Kasumi-1 (cell line): ENCODE results near the gene POMT2.

Source experiments
- DNase-seq, 2 experiments: peaks; one replicate each; lab custom pipeline; 2025; lab: John Stamatoyannopoulos, UW

The POMT2 gene

DNA sequence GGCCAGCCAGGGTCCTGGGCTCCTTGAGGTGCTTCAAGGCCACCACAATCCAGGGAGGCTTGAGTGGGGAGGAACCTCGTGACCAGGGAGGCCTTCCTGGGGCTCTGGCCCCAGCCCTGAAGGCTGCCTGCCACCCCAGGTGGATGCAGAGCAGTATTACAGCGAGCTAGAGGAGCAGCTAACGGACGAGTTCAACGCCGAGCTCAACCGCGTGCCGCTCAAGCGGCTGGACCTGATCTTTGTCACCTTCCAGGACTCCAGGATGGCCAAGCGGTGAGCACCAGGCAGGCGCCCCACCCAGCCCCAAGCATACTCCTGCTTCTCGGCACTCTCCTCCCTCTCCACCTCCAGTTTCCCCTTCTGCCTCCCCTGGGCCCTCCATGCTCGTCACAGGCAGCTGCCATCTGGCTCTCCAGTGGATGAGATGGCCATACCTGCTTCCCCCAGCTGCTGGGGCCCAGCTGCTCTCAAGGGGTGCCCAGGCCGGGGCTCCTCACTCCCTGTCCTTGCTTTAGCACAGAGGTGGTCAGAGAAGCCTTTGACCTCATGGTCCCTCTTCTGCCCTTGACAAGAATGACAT lies 80.3 kb downstream of the POMT2 start:
- DNase-seq = no peak

DNA sequence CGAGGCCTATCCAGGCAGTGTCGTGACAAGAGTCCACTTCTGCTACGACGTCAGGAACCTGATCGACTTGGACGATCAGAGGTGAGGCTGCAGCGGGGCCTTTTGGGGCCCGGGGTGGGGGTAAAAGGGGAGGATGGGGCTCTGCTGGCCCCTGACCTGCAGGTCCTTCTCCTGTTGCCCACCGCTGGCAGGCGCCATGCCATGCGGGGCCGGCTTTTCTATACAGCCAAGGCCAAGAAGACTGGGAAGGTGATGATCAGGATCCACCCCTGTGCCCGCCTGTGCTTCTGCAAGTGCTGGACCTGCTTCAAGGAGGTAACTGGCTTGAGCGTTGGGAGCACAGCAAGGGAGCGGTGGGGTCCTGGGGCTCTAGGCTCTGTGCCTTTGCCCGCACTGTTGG lies 81.3 kb downstream of the POMT2 start:
- DNase-seq = no peak

DNA sequence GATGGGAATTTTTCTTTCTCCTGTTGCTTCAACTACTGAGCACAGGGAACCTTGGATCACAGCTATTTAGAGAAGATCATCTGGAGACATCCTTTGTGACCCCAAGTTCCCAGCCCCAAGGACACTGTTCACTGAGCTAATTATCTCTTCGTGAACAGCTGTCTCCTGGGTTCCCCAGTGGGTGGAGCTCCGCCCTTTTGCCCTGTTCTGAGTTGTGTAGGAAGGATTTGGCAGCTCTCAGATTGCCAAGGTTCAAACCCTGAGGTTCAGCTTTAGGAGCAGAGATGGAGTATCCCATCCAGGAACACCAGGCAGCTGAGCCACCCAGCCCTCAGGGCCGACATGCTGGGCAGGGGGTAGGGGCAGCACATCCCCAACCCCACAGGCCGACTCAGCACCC lies 81.7 kb downstream of the POMT2 start:
- no peak for DNase-seq

DNA sequence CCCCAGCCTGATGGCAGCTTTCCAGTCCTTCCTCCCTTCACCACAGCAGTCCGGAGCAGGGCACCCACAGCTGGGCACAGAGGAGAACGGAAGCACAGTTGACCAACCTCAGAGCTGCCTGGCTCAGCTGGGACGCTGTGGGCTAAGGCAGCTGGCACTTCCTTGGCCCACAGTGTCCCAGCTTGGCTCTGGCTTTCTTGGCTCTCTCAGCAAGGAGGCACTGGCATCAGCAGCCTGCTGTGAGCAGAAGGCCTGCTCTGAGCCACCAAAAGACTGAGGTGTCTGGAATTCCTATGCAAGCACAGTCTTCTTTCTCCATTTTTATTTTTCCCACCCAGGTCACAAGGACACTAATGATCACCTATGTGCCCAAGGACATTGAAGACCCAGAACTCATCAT lies 82.3 kb downstream of the POMT2 start:
- DNase-seq = no peak

DNA sequence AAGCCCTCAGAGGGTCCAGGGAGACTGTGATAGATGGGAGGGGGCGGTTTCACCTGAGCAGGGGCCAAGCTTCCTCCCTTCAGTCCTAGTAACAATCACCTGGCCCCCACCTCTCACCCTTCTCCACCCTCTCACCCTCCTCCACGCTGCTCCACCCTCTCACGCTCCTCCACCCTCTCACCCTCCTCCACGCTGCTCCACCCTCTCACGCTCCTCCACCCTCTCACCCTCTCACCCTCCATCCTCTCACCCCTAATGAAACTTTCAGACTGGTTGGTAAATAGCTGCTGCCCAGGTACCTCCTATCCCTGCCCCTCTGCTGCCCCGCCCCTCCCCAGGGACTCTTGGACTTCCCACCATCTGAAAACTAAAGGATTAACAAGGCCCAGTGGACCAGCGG lies 83.9 kb downstream of the POMT2 start:
- DNase-seq = no peak

DNA sequence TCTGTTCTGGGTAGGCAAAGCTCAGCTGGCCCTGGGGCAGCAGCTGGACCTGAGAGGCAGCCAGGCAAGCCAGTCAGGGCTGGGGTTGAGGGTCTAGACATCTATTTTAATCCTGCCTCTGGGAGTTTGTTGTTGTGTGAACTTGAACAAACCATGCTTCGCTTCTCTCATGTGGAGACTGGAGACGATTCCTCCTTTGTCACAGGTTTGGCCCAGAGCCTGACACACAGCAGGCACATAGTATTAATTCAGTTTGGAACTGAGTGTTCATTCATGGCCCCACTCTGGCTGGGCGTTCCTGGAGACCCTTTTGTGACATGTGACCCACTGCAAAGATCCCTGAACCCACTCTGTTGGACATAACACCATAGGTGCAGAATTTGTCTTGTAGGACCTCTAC lies 89.0 kb downstream of the POMT2 start:
- DNase-seq = no peak

DNA sequence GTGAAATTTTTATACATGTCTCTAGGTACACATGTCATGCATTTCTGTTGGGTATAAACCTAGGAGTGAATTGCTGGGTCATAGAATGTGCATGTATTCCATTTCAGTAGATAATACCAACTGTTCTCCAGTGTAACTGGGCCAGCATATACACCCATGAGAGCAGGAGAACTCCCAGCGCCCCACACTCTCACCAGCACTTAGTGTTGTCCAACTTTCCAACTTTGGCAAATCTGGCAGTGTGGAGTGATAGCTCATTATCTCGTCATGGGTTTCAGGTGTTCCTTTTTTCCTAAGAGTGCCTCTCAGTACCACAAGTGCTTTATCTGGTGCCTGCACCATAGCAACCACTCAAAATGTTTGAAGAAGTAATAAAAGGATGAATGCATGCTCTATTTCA lies 89.8 kb downstream of the POMT2 start:
- DNase-seq = no peak

DNA sequence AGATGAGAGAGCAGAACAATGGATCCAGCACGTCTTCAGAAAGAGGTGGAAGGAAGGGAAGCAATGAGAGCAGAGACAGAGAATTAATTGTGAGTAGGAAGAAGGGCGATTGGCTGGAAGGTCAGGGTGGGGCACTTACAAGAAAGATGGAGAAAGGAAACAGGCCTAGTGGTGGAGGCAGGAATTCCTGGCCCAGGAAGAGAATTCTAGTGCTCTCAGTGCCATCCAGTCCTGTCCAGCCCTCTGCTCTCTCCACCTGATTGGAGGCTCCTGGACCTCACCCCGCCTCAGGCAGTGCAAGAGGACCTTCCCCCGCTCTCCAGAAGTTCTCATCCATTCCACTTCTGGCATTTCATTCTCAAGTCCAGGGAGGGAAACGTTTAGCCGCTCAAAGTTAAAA lies 92.6 kb downstream of the POMT2 start:
- DNase-seq = no peak

DNA sequence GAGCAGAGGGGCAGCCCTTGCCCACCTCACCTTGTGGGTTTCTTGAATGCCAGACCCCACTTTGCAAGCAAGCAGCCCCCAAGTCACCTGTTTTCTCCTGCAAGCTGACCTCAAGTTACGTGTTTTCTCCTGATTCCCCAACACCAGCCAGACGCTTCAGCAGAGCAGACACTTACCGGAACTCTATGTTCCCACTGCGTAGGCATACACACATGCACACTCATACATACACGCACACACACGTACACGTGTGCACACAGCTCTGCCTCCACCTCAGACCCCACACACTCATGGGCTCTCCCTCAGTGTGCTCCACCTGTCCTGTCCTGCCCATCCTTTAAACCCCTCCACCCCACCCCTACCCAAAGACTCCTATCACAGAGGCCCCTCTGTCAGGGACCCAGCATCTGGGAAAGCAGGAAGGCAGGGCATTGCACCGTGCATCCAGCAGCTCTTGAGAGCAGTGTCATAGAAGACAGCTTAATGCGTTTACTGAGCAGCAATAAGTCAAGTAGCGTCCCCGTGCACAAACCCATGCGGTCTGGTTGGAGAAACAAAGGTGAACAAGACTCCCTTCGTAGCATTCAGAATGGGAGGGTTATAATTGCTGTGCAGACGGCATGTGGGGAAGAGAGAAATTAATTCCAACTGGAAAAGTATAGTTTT lies 94.7 kb downstream of the POMT2 start:
- DNase-seq = no peak

DNA sequence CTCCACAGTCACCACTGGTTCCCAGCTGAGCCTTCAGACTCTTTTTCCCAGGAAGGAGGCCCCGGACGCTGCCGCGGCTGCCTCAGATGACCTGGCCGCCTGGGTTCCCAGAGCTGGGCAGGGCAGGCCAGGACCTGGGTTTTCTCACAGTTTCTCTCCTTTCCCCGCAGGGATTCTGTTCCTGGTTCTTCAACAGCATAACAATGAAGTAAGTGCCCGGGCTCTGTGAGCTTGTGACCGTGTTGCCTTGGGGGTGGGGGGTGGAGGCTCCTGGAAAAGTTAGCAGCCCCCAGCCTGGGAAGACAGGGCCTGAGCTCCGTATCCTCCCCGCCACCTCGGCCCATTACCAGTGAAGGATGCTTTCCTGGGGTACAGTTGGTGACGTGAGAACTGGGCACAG lies 95.4 kb downstream of the POMT2 start:
- no peak for DNase-seq
